ENCODE data around the gene PRR23B. TPM values are rescaled to one million over a fixed set of nuclear protein-coding genes. Genes with fewer than 3 reads are reported as not detected.

The PRR23B gene
- total and polyA plus RNA-seq, 2 donors (not counting 1 experiment from before 2014, with no cell fraction given) = not detected

GRCh38 chr3:139005356-139005993, 15.3 kb downstream of the PRR23B start:
- no peaks in the 10 kb centered on the region for H4K20me1 ChIP-seq (ENCODE audit: control insufficient read depth, insufficient read depth, low read length, poor library complexity, severe bottlenecking)

More at GRCh38 chr3:139005356-139005993, 15.3 kb downstream of the PRR23B start:
- H3K4me3 ChIP-seq (ENCODE audit: control extremely low read depth in 1 of 5, extremely low read depth in 1 of 5, insufficient read depth in 1 of 5, low read depth in 2 of 5, low read length in 4 of 5) = no peak overlapping the region
- 84% methylated on average over 42 of the region's 45 CpGs for WGBS (ENCODE audit: insufficient coverage)
- no peak for DNase-seq
- ChIA-PET POLR2A (no interaction called here), CTCF (no interaction called here)
- peaks cover 12% of the 10 kb centered on the region for H3K9me3 Mint-ChIP-seq (ENCODE audit: insufficient read depth)
- no peak overlapping the region for H3K4me2 ChIP-seq (replicated peaks; ENCODE audit: low read depth, low read length, poor library complexity, severe bottlenecking)
- no peaks in the 10 kb centered on the region for H3K27me3 ChIP-seq (replicated peaks in 1 of 4; ENCODE audit: control extremely low read depth in 1 of 4, control insufficient read depth in 3 of 4, insufficient read depth in 4 of 4, low read length in 3 of 4)
- H3K79me2 ChIP-seq (ENCODE audit: control insufficient read depth, insufficient read depth, low read length) = no peaks in the 10 kb centered on the region
- H3K36me3 ChIP-seq (replicated peaks in 1 of 2; ENCODE audit: control extremely low read depth in 1 of 2, control insufficient read depth in 1 of 2, extremely low read depth in 1 of 2, insufficient read depth in 2 of 2, low read length in 1 of 2) = no peaks in the 10 kb centered on the region
- no peaks in the 10 kb centered on the region for H3K27me3 Mint-ChIP-seq
- no peak overlapping the region for H2AFZ ChIP-seq (ENCODE audit: insufficient read depth, low read depth, low read length, poor library complexity, severe bottlenecking)
- peaks cover 0 to 27% (median 0%) of the 10 kb centered on the region in 3 donors for H3K9me3 ChIP-seq (ENCODE audit: control extremely low read depth in 1 of 3, control insufficient read depth in 2 of 3, insufficient read depth in 1 of 3, low read length in 2 of 3)
- H3K9ac ChIP-seq (ENCODE audit: low read length) = no peak overlapping the region
- no peak overlapping the region for H3K4me3 Mint-ChIP-seq
- no peak overlapping the region for H3K27ac Mint-ChIP-seq
- TF ChIP-seq CTCF (IDR thresholded peaks at IDR 0.05) = no peak
- no peak for TF ChIP-seq EZH2 (IDR thresholded peaks at IDR 0.05; ENCODE audit: borderline replicate concordance, insufficient read depth, low read depth, low read length, poor library complexity, severe bottlenecking)
- intact Hi-C loops (cut with micrococcal nuclease) = no loop called here
- H3K27ac ChIP-seq (ENCODE audit: low read length in 2 of 2) = no peak overlapping the region
- H3K4me1 ChIP-seq (ENCODE audit: control insufficient read depth in 2 of 2, insufficient read depth in 2 of 2, low read length in 2 of 2) = no peaks in the 10 kb centered on the region
- no peaks in the 10 kb centered on the region for H3K4me1 Mint-ChIP-seq
- ATAC-seq (ENCODE audit: low read depth) = no peak

All from B cell (primary cell).